ENCODE data around the gene HOXA9.

HOXA9 gene

GRCh38 chr7:27175626-27176523 lies 10.5 kb upstream of the HOXA9 start:
- DNase-seq, result no peak

- no peak for DNase-seq
These were observed 9.7 kb upstream of the HOXA9 start for GRCh38 chr7:27174874-27175625.

GRCh38 chr7:27173956-27174873 lies 8.9 kb upstream of the HOXA9 start, which contains the start of gene HOXA10:
HOXA10 (minus strand) TSS chr7:27174320; CDS start chr7:27174306, 14 bp downstream.
- DNase-seq, result peak; percentile 54 to 74

- DNase-seq, result peak; percentile 62 to 83
These were observed 8.2 kb upstream of the HOXA9 start for GRCh38 chr7:27173511-27173955.

GRCh38 chr7:27172823-27173510 lies 7.6 kb upstream of the HOXA9 start:
- DNase-seq, result peak; percentile 60 to 83

GRCh38 chr7:27172315-27172774 lies 7.0 kb upstream of the HOXA9 start:
- peak in 1 of 2 experiments; percentile 49 for DNase-seq

GRCh38 chr7:27171637-27172314 lies 6.4 kb upstream of the HOXA9 start:
- DNase-seq, result peak; percentile 63 to 73

- DNase-seq, result peak in 1 of 2 experiments; percentile 55
These were observed 5.9 kb upstream of the HOXA9 start for GRCh38 chr7:27171325-27171636.

GRCh38 chr7:27170426-27171324 lies 5.3 kb upstream of the HOXA9 start:
- DNase-seq, result no peak

- peak; percentile 84 to 85 for DNase-seq
These were observed 4.5 kb upstream of the HOXA9 start for GRCh38 chr7:27169658-27170425.

- DNase-seq, result peak; percentile 55 to 82
These were observed 3.1 kb upstream of the HOXA9 start for GRCh38 chr7:27168265-27168947.

GRCh38 chr7:27167916-27168264 lies 2.6 kb upstream of the HOXA9 start:
- peak in 1 of 2 experiments; percentile 35 for DNase-seq

GRCh38 chr7:27166531-27167505 lies 1.5 kb upstream of the HOXA9 start:
- DNase-seq, result peak; percentile 18 to 57

- DNase-seq, result no peak
These were observed 726 bp upstream of the HOXA9 start for GRCh38 chr7:27165996-27166530.

GRCh38 chr7:27164367-27165088 lies 809 bp downstream of the HOXA9 start:
- no peak for DNase-seq

GRCh38 chr7:27164045-27164366 lies 1.3 kb downstream of the HOXA9 start:
- no peak for DNase-seq
